HG03442 (cell line): ENCODE data around the gene FAM3C.
"Not testable (repeated sequence)": the region's sequence is repeated elsewhere in the genome, so short reads cannot be mapped to it uniquely, and the experiment has no call there.

Source experiments
- ATAC-seq: cut with Tn5 transposase; IDR thresholded peaks from one replicate; pipeline ENCODE4 v1.9.1; 2021; ENCODE audit warnings: mild to moderate bottlenecking, moderate library complexity; ENCODE audit not compliant: unreplicated experiment

FAM3C gene

DNA sequence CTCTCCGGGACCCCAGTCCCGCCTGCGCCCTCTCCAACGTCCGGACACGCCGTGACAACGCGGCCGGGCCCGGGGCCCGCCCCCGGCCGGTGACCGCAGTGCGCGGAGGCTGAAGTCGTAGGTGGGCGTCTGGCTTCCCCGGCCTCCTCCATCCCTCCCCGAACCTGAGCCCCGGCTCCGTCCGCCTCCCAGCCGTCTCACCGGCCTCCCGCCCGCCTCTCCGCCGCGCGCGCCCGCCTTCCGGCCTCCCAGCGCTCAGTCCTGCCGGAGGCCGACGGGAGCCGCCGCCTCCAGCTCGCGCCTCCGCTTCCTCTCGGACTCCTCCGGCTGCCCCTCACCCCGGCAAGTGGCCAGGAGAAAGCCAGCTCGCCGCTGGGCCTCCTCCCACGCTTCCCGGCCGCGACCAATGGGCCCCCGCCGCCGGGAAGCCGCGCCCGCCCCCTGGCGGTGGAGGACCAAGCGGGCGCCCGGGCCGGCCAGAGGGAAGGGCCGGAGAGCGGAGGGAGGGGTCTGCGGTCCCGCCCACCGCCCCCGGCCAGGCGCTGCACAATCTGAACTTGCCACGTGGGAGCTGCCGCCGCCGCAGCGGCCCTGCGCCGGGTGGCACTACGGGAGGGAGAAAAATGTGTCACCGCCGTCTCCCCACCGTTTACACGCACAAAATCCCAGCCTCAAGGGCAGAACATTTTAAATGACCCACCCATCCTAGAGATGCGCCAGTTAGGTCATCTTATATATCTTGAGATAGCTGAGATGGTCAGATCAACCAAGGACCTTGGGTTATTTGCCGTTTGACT, at the start of gene FAM3C:
FAM3C (minus strand) TSS at position 348 of the 797 bp plus-strand sequence. CDS start 13,339 bp downstream, outside the sequence.
- ATAC-seq, result peak; percentile 78

DNA sequence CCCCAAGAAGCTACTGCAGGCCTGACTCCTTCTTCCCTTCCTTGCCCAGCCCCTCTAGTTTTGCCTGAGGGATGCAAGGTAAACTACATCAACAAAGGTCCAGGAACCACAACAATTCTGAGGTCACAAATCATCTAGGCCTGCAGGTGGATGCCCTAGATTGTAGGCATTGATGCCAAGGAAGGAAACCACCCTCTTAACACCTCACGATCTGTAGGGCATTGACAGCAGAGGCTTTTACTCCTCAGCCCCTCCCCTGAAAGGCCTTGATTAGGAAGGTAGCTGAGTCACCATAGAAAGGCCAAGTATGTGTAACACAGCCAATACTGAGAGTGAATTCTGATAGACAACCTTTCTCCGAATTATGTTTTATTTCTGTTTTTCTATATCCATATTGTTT, 46.7 kb upstream of the FAM3C start:
- no peak for ATAC-seq

- no peak for ATAC-seq
Measured at GRCh38 chr7:121440857-121441503, 44.9 kb upstream of the FAM3C start.

- ATAC-seq, result not testable (repeated sequence)
Measured at GRCh38 chr7:121438043-121438955, 42.2 kb upstream of the FAM3C start.

DNA sequence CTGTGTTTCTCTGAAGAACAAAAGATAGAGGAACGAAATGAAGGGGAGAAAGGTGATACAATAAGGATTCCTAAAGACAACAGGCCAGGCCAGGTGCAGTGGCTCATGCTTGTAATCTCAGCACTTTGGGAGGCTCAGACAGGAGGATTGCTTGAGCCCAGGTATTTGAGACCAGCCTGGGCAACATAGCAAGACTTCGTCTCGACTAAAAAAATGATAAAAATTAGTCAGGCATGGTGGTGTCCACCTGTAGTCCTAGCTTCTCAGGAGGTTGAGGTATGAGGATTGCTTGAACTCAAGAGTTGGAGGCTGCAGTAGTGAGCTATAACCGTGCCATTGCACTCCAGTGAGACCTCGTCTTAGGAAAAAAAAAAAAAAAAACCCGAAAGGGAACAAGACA, 41.4 kb upstream of the FAM3C start:
- no peak for ATAC-seq

DNA sequence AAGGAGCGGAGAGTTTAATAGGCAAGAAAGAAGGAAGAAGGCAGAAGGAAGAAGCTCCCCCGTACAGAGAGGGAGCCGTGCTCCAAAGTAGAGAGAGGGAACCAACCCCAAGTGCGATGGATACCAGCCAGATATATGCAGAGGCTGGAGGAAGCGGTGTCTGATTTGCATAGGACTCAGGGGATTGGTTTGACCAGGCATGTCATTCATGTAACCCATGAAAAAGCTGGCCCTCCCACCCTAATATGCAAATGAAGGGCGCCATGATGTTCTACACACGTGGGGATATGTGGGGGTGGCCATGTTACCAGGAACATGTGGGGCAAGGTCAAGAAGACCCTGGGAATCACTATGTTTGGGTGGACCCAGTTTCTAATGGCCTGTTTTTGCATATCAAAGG, 40.6 kb upstream of the FAM3C start:
- no peak for ATAC-seq

DNA sequence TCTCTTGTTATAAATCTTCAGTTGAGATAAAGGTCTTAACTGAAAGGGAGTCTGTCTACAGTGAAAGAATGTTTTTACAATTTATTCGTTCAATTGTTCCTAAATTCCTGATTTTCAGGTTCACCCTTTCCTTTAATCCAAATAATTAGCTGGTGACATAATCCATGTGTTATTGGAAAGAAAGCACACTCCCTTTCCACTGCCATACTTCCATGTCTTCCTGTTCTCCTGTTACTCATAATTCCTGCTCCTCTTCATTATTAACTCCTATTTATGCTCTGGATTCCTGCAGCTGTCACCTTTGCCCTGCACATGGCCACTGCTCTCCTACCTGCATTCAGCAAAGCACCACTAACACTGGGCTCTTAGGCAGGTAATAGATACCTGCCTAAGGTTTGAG, 40.0 kb upstream of the FAM3C start:
- no peak for ATAC-seq

DNA sequence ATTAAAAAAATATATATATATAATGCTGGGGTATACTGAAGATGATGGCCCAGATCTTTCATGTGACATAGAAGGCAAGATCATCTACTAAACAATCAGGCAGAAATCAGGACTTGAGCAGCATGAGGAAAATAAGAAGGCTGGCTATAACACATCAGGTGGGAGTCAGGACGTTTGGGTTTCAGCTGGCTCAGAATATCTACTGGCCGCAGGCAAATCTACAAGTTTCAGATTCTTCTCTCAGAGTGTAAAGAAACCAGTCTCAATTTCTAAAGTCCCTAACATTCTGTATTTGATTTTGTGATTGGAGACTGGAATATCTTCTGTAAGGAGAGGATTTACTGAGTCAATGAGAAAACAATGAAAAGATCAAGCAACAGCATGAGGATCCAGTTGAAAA, 37.7 kb upstream of the FAM3C start:
- peak; percentile 63 for ATAC-seq

- ATAC-seq, result peak; percentile 70
Measured at GRCh38 chr7:121432486-121432885, 36.4 kb upstream of the FAM3C start.

- ATAC-seq, result no peak
Measured at GRCh38 chr7:121431996-121432395, 35.9 kb upstream of the FAM3C start.

DNA sequence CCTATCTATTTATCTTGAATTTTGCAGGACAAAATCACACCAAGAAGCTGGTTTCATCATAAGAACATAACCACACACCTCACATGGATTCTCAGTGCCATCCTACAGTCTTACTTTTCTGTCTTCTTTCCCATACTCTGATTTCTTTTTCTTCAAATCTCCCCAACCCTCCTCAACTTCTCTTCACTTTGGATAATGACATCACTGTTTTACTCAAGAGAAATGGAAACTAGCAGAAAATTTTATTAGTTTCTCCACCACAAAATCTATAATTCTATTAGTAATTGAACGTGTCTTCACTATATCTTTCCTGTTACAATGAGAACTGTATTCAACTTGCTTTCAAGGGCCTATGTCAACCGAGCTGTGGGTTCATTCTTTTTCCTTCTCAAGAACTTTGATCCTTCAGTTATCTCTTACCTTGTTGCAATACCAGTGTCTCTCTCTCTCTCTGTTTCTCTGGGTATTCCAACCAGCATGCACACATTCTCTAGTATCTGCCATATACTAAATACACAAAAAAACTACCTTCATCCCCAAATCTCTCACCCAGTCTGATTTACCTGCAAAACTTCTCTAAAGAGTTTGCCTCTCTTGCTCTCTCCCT, 35.4 kb upstream of the FAM3C start:
- no peak for ATAC-seq

DNA sequence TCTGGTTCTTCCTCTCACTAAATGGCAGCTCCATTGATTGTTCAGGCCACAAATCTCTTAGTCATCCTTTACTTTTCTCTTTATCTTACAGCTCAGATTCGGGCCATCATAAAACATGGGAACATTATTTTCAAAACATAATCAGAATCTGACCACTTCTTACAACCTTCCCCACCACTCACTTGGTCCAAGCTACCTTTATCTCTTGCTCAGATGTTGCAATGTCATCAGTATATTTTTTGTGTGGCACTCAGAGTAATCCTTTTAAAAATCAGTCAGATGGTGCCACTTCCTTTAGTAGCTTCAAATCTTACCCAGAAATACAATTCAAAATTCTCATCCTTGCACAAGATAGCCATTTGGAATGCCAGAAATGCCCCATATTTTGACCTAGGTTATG, 34.5 kb upstream of the FAM3C start:
- ATAC-seq, result no peak

GRCh38 chr7:121429798-121430197, 33.7 kb upstream of the FAM3C start:
- no peak for ATAC-seq

GRCh38 chr7:121428855-121429489, 32.9 kb upstream of the FAM3C start:
- no peak for ATAC-seq

DNA sequence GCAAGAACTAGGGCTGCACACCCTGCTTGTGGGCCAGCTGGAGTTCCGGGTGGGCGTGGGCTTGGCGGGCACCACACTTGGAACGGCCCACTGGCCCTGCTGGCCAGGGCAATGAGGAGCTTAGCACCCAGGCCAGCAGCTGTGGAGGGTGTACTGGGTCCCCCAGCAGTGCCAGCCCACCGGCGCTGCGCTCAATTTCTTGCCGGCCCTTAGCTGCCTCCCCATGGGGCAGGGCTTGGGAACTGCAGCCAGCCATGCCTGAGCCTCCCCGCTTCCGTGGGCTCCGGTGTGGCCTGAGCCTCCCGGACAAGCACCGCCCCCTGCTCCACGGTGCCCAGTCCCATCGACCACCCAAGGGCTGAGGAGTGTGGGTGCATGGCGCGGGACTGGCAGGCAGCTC, 25.6 kb upstream of the FAM3C start:
- not testable (repeated sequence) for ATAC-seq

DNA sequence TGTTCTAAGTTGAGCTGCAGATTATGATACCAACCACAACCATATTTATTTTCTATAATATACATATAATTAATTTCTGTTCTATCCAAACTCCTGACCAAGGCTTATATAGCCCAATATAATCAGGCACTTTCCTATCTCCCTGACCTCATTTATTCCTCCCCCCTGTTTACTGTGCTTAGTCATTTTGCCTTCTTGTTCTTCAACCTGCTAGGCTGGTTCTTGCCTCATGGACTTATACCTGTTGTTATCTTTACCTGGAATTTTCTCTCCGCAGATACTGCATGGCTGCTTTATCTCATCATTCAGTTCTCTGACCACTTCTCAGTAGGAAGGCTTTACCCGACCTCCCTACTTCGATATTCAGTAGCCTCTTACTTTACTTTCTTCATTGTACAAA, 24.9 kb upstream of the FAM3C start:
- ATAC-seq, result no peak

- no peak for ATAC-seq
Measured at GRCh38 chr7:121419201-121420148, 23.4 kb upstream of the FAM3C start.

DNA sequence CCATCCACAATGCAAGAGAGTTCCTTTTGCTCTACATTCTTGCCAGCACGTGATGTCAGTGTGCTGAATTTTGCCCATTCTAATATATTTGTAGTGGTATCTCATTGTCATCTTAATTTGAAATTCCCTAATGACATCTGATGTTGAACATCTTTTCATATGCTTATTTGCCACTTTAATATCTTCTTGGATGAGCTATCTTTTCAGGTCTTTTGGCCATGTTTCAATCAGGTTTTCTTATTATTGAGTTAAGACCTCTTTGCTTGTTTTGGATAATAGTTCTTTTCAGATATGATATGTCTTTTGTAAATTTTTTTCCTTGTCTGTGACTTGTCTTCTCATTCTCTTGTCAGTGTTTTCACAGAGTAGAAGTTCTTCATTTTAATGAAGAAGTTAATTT, 20.4 kb upstream of the FAM3C start:
- no peak for ATAC-seq

DNA sequence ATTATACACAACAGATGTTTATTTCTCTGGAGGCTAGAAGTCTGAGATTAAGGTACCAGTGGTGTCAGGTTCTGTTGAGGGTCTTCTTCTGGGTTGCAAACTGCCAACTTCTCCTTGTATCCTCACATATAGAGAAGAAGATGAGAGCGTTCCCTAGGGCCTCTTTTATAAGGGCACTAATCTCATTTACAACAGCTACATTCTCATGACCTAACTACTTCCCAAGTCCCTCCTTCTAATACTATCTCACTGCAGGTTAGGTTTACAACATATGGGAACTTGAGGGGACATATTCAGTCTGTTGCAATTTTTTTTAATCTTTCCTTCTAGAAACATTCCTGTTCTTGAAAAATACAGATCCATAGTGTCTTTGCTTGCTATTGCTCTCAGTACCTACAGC, 18.3 kb upstream of the FAM3C start:
- no peak for ATAC-seq
